GM12878 (cell line): Measurements from ENCODE around the gene DAB2IP. TPM values are rescaled to one million over a fixed set of nuclear protein-coding genes. Genes with fewer than 3 reads are reported as not detected.

Source experiments
- ATAC-seq: fragments of 200-7000 bp; cut with Tn5 transposase; 3 replicates; pipeline ENCODE4 v1.9.1; 2020; ENCODE audit warnings: mild to moderate bottlenecking, moderate library complexity
- BruUV-seq: library from RNA; stranded (reverse); fragments of 400-500 nt; replicated peaks from 2 replicates; lab custom pipeline; 2021; lab: Mats Ljungman, UMichigan
- CTCF ChIA-PET: fragments of 300-600 bp; sonication (Branson Sonifier 250); formaldehyde crosslinking; extraction: SDS; loops from one replicate; lab custom pipeline; 2021; ENCODE audit warnings: inconsistent platforms; lab: Yijun Ruan, JAX
- POLR2A ChIA-PET: fragments of 350-600 bp; formaldehyde crosslinking; extraction: SDS; loops from one replicate; lab custom pipeline; 2021; ENCODE audit warnings: inconsistent platforms; lab: Charles Lee
- RAD21 ChIA-PET: fragments of 300-600 bp; sonication (Branson Sonifier 250); formaldehyde crosslinking; loops from one replicate; lab custom pipeline; 2023; ENCODE audit warnings: antibody characterized with exemption; ENCODE audit not compliant: unreplicated experiment; lab: Charles Lee
- SMC1A ChIA-PET: fragments of 300-600 bp; sonication (Branson Sonifier 250); formaldehyde crosslinking; loops from one replicate; lab custom pipeline; 2023; ENCODE audit not compliant: unreplicated experiment, uncharacterized antibody; lab: Charles Lee
- DNase-seq: peaks from one replicate; pipeline ENCODE4 v3.0.0-alpha.2; 2011; ENCODE audit warnings: low read depth, low spot score
- FAIRE-seq: peaks from 3 replicates; lab custom pipeline; 2011; peaks lifted over from hg19 to GRCh38; lab: Jason Lieb, UNC
- H2AFZ ChIP-seq: 2 replicates; pipeline ENCODE4 v1.6.0; 2011; ENCODE audit warnings: low read depth, low read length, control low read depth; ENCODE audit not compliant: control insufficient read depth
- H3K27ac ChIP-seq: 2 replicates; pipeline ENCODE4 v1.5.1; 2011; ENCODE audit warnings: control low read depth; ENCODE audit not compliant: control insufficient read depth, insufficient read depth
- H3K27me3 ChIP-seq, 2 experiments: replicated peaks in 1 of 2; 2 replicates each; pipeline versions ENCODE4 v1.6.0 to v1.6.1; 2011; ENCODE audit warnings: low read length in 1 of 2; ENCODE audit not compliant: control insufficient read depth in 2 of 2, insufficient read depth in 2 of 2
- H3K36me3 ChIP-seq, 2 experiments: 2 replicates each; pipeline ENCODE4 v1.5.1; 2011; ENCODE audit warnings: low read length in 1 of 2; ENCODE audit not compliant: control insufficient read depth in 2 of 2, insufficient read depth in 2 of 2
- H3K4me1 ChIP-seq: 2 replicates; pipeline ENCODE4 v1.6.1; 2011; ENCODE audit warnings: mild to moderate bottlenecking, low read length, moderate library complexity, mixed read lengths; ENCODE audit not compliant: control insufficient read depth, insufficient read depth
- H3K4me2 ChIP-seq: 2 replicates; pipeline ENCODE4 v1.6.0; 2011; ENCODE audit warnings: control low read depth; ENCODE audit not compliant: control insufficient read depth, insufficient read depth
- H3K4me3 ChIP-seq: fragments of 200-600 bp; sonication (generic); 2 replicates; pipeline ENCODE4 v1.5.1; 2016
- H3K79me2 ChIP-seq: 2 replicates; pipeline ENCODE4 v1.6.0; 2011; ENCODE audit warnings: low read length; ENCODE audit not compliant: control insufficient read depth, insufficient read depth
- H3K9ac ChIP-seq: 2 replicates; pipeline ENCODE4 v1.8.0; 2011; ENCODE audit warnings: low read length, control low read depth, mixed read lengths; ENCODE audit not compliant: control insufficient read depth, insufficient read depth
- H3K9me3 ChIP-seq: replicated peaks from 3 replicates; pipeline ENCODE4 v1.5.1; 2011; ENCODE audit warnings: mild to moderate bottlenecking, low read length; ENCODE audit not compliant: control insufficient read depth, insufficient read depth
- H4K20me1 ChIP-seq: 2 replicates; pipeline ENCODE4 v1.6.0; 2011; ENCODE audit not compliant: control insufficient read depth, insufficient read depth
- BHLHE40 ChIP-seq, 2 experiments: fragments of 450-650 bp in 1 of 2; IDR thresholded peaks; 2 replicates each; pipeline ENCODE4 v1.6.1; 2011 to 2017; ENCODE audit warnings: low read depth in 2 of 2, borderline replicate concordance in 1 of 2, improper control_type of control experiment in 1 of 2, low read length in 1 of 2, mild to moderate bottlenecking in 1 of 2
- CHD4 ChIP-seq: fragments of 200-600 bp; sonication (generic); IDR thresholded peaks from 2 replicates; pipeline ENCODE4 v1.6.1; 2016; ENCODE audit warnings: mild to moderate bottlenecking
- CREB1 ChIP-seq: IDR thresholded peaks from 2 replicates; pipeline ENCODE4 v1.6.1; 2012; ENCODE audit warnings: low read depth, mild to moderate bottlenecking, inconsistent platforms
- EGR1 ChIP-seq, 2 experiments: IDR thresholded peaks; 1 replicate in 1 of 2; 2 replicates in 1 of 2; pipeline ENCODE4 v1.6.1; 2011 to 2012; ENCODE audit warnings: low read depth in 2 of 2, low read length in 2 of 2, borderline replicate concordance in 1 of 2, mild to moderate bottlenecking in 1 of 2, moderate library complexity in 1 of 2
- EP300 ChIP-seq, 2 experiments: fragments of 150-350 bp in 1 of 2; IDR thresholded peaks; 2 replicates each; pipeline ENCODE4 v1.6.1; 2011 to 2012; ENCODE audit warnings: low read depth in 2 of 2, low read length in 2 of 2, borderline replicate concordance in 1 of 2, improper control_type of control experiment in 1 of 2, inconsistent platforms in 1 of 2; ENCODE audit not compliant: control insufficient read depth in 1 of 2
- IRF4 ChIP-seq: IDR thresholded peaks from 2 replicates; pipeline ENCODE4 v1.6.1; 2011; ENCODE audit warnings: low read depth, low read length
- MTA2 ChIP-seq: fragments of 450-650 bp; IDR thresholded peaks from 2 replicates; pipeline ENCODE4 v1.6.1; 2016; ENCODE audit warnings: low read depth, mild to moderate bottlenecking, moderate library complexity
- MXI1 ChIP-seq: fragments of 150-350 bp; IDR thresholded peaks from 2 replicates; pipeline ENCODE4 v1.6.1; 2011; ENCODE audit warnings: low read depth, mild to moderate bottlenecking, inconsistent platforms, low read length, improper control_type of control experiment
- RAD21 ChIP-seq: IDR thresholded peaks from 2 replicates; pipeline ENCODE4 v1.6.1; 2011; ENCODE audit warnings: mild to moderate bottlenecking, low read depth, low read length, moderate library complexity; ENCODE audit not compliant: insufficient read depth
- RB1 ChIP-seq: fragments of 450-650 bp; formaldehyde crosslinking; IDR thresholded peaks from 2 replicates; pipeline ENCODE4 v1.6.1; 2017; ENCODE audit warnings: mild to moderate bottlenecking, borderline replicate concordance
- SPI1 ChIP-seq: IDR thresholded peaks from 2 replicates; pipeline ENCODE4 v1.6.1; 2011; ENCODE audit warnings: low read depth, mild to moderate bottlenecking, low read length, moderate library complexity, borderline replicate concordance; ENCODE audit not compliant: insufficient read depth
- SREBF1 ChIP-seq: IDR thresholded peaks from 2 replicates; pipeline ENCODE4 v1.6.1; 2012; ENCODE audit warnings: mild to moderate bottlenecking, low read length
- SREBF2 ChIP-seq: IDR thresholded peaks from 2 replicates; pipeline ENCODE4 v1.6.1; 2012; ENCODE audit warnings: mild to moderate bottlenecking, low read length
- SUZ12 ChIP-seq: fragments of 200-600 bp; sonication (generic); IDR thresholded peaks from one replicate; pipeline ENCODE4 v1.6.1; 2018; ENCODE audit warnings: antibody characterized with exemption, mild to moderate bottlenecking; ENCODE audit not compliant: unreplicated experiment
- YBX1 ChIP-seq: fragments of 450-650 bp; IDR thresholded peaks from 2 replicates; pipeline ENCODE4 v1.6.1; 2016; ENCODE audit warnings: antibody characterized with exemption
- ZNF384 ChIP-seq: IDR thresholded peaks from 2 replicates; pipeline ENCODE4 v1.6.1; 2012; ENCODE audit warnings: low read depth, mild to moderate bottlenecking, low read length, improper control_type of control experiment, borderline replicate concordance
- ZSCAN29 ChIP-seq: fragments of 450-650 bp; IDR thresholded peaks from 2 replicates; pipeline ENCODE4 v1.6.1; 2017; ENCODE audit warnings: mild to moderate bottlenecking, moderate library complexity
- WGBS: methylation state at CpG from one replicate; pipeline ENCODE4 v1.1.6; 2016; ENCODE audit warnings: low lambda C conversion rate; ENCODE audit not compliant: insufficient replicate concordance, insufficient coverage; ENCODE audit errors: missing lambda C conversion rate; 5-methylcytosine and 5-hydroxymethylcytosine counted together
- in situ Hi-C: fragments of 300-500 bp; cut with MboI; formaldehyde crosslinking; loops from 9 replicates; pipeline ENCODE4 v1.14.3; 2018; ENCODE audit warnings: mixed read lengths
- intact Hi-C: fragments of 100-400 bp; cut with micrococcal nuclease; formaldehyde crosslinking; loops from one replicate; pipeline ENCODE4 v1.14.2; 2022; ENCODE audit not compliant: unreplicated experiment
- polyA plus RNA-seq, 11 experiments: library from polyadenylated mRNA; depleted of rRNA in 4 of 11; unstranded in 6 of 11; stranded (reverse) in 5 of 11; fragments of >200 nt; fragmentation: Nextera tagmentation in 4 of 11; fragmentation: Illumina TruSeq in 1 of 11; extraction: Ambion mirVana in 4 of 11; extraction: Trizol in 1 of 11; gene quantifications; 1 replicate in 1 of 11; 2 replicates in 10 of 11; pipeline versions ENCODE4 v1.2.1 to v1.2.3, GENCODE V29; 2011 to 2016; ENCODE audit warnings: inconsistent platforms in 2 of 11, missing spikeins in 2 of 11, low read depth in 1 of 11
- total RNA-seq, 4 experiments: library from RNA; depleted of rRNA in 3 of 4; stranded (reverse); fragments of >200 nt in 3 of 4; fragmentation: Illumina TruSeq in 1 of 4; extraction: Trizol in 1 of 4; gene quantifications; 2 replicates each; pipeline versions ENCODE4 v1.2.1 to v1.2.3, GENCODE V29; 2013 to 2021
- TF ChIP-seq, protein P1 (sequence below): fragments of 450-650 bp; formaldehyde crosslinking; IDR thresholded peaks from 2 replicates; pipeline ENCODE4 v1.4.0; 2022; ENCODE audit warnings: mild to moderate bottlenecking, moderate library complexity

The DAB2IP gene
- total and polyA plus RNA-seq, 10 of the 15 experiments (the other 5 are each of a cell fraction or from before 2014, with no cell fraction given), result 0.03 to 0.38 (median 0.14) TPM; not detected in 6

- H3K27ac ChIP-seq, result no peak overlapping the region
- ChIA-PET RAD21 (no interaction called here), POLR2A (no interaction called here), SMC1A (interaction anchor here (1.0 kb wide), 1 partner anchor 97 kb away, joined by 3 read pairs; no protein-coding TSS in a partner anchor), CTCF (no interaction called here)
- H3K9ac ChIP-seq, result no peak overlapping the region
- ATAC-seq (no peak), DNase-seq (no peak), FAIRE-seq (no peak)
- H3K4me3 ChIP-seq, result no peak overlapping the region
- no TSS peak for BruUV-seq
- no peak overlapping the region for H2AFZ ChIP-seq
- no peaks in the 10 kb centered on the region for H3K4me1 ChIP-seq
- WGBS, result 54% methylated on average over 19 of the region's 19 CpGs
- H3K4me2 ChIP-seq, result no peak overlapping the region
- H3K79me2 ChIP-seq, result no peaks in the 10 kb centered on the region
- no peaks in the 10 kb centered on the region; a peak in 1 of 4 replicates for H3K27me3 ChIP-seq
- in situ Hi-C loops (no loop called here), intact Hi-C loops (no loop called here)
- H3K9me3 ChIP-seq, result no peaks in the 10 kb centered on the region
- H4K20me1 ChIP-seq, result no peaks in the 10 kb centered on the region
- no peak for TF ChIP-seq MXI1
- no peak for TF ChIP-seq CREB1
- TF ChIP-seq SREBF1, result no peak
- TF ChIP-seq SUZ12, result no peak
- no peak for TF ChIP-seq EP300 (IDR thresholded peaks at IDR 0.05; ENCODE audit: borderline replicate concordance in 1 of 2, control insufficient read depth in 1 of 2, low read depth in 2 of 2, low read length in 2 of 2)
- no peak for TF ChIP-seq SREBF2
- no peak for TF ChIP-seq SPI1
- TF ChIP-seq, protein P1, sequence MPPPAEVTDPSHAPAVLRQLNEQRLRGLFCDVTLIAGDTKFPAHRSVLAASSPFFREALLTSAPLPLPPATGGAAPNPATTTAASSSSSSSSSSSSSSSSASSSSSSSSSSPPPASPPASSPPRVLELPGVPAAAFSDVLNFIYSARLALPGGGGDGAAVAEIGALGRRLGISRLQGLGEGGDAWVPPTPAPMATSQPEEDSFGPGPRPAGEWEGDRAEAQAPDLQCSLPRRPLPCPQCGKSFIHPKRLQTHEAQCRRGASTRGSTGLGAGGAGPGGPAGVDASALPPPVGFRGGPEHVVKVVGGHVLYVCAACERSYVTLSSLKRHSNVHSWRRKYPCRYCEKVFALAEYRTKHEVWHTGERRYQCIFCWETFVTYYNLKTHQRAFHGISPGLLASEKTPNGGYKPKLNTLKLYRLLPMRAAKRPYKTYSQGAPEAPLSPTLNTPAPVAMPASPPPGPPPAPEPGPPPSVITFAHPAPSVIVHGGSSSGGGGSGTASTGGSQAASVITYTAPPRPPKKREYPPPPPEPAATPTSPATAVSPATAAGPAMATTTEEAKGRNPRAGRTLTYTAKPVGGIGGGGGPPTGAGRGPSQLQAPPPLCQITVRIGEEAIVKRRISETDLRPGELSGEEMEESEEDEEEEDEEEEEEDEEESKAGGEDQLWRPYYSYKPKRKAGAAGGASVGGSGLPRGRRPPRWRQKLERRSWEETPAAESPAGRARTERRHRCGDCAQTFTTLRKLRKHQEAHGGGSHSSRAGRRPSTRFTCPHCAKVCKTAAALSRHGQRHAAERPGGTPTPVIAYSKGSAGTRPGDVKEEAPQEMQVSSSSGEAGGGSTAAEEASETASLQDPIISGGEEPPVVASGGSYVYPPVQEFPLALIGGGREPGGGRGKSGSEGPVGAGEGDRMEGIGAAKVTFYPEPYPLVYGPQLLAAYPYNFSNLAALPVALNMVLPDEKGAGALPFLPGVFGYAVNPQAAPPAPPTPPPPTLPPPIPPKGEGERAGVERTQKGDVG, result no peak
- TF ChIP-seq RAD21, result no peak
- no peak for TF ChIP-seq YBX1
- no peak for TF ChIP-seq ZSCAN29
- TF ChIP-seq MTA2, result no peak
- TF ChIP-seq CHD4, result no peak
- no peak for TF ChIP-seq EGR1 (IDR thresholded peaks at IDR 0.05; ENCODE audit: borderline replicate concordance in 1 of 2, low read depth in 2 of 2, low read length in 2 of 2)
- no peak for TF ChIP-seq IRF4
- TF ChIP-seq BHLHE40 (IDR thresholded peaks at IDR 0.05; ENCODE audit: borderline replicate concordance in 1 of 2, low read depth in 2 of 2, low read length in 1 of 2), result no peak
- no peak for TF ChIP-seq ZNF384
- TF ChIP-seq RB1, result no peak
- H3K36me3 ChIP-seq, result no peaks in the 10 kb centered on the region
Observed at GRCh38 chr9:121766081-121766683, 114.7 kb downstream of the DAB2IP start.
